ENCODE measurements around the gene TMEM263.

- no peak for TF ChIP-seq CTCF (conservative IDR thresholded peaks at IDR 0.05; ENCODE audit: low read length)
- no peak for TF ChIP-seq EZH2phosphoT487 (IDR thresholded peaks at IDR 0.05; ENCODE audit: borderline replicate concordance, low read depth, low read length)
Observed at GRCh38 chr12:106950591-106950990, 5.1 kb upstream of the TMEM263 start.

Data from OCI-LY7 (cell line).